ENCODE measurements around the gene SBF1. TPM values are rescaled to one million over a fixed set of nuclear protein-coding genes. Genes with fewer than 3 reads are reported as not detected.

SBF1 gene
- total RNA-seq, 2 donors from 2014 or later, result 89.9 to 90.1 TPM

GRCh38 chr22:50465066-50465930, 9.5 kb downstream of the SBF1 start:
- 94 to 95% methylated on average over 12 to 30 of the region's 30 CpGs for WGBS, 2 experiments (ENCODE audit: insufficient coverage in 1 of 2, insufficient read length in 1 of 2)
- peaks cover 2% of the 10 kb centered on the region for H3K4me1 ChIP-seq (ENCODE audit: control insufficient read depth, insufficient read depth, low read length)
- no peak overlapping the region for H3K9ac ChIP-seq (ENCODE audit: extremely low read depth, low read length, poor library complexity, severe bottlenecking)
- TF ChIP-seq CTCF (conservative IDR thresholded peaks at IDR 0.05), result no peak
- peaks cover 41% of the 10 kb centered on the region for H3K36me3 ChIP-seq (ENCODE audit: control insufficient read depth, insufficient read depth, low read length)
- no peaks in the 10 kb centered on the region for H3K27me3 Mint-ChIP-seq (ENCODE audit: insufficient read depth)
- no peak overlapping the region for H3K27ac ChIP-seq (ENCODE audit: low read depth, low read length)
- no peak for DNase-seq
- no peaks in the 10 kb centered on the region for H3K9me3 Mint-ChIP-seq
- H3K27ac Mint-ChIP-seq, result no peak overlapping the region
- peaks cover 3% of the 10 kb centered on the region for H3K4me1 Mint-ChIP-seq
- H3K27me3 ChIP-seq (ENCODE audit: control insufficient read depth, insufficient read depth, low read length, poor library complexity, severe bottlenecking), result no peaks in the 10 kb centered on the region
- no peak overlapping the region for H3K4me3 Mint-ChIP-seq
- no peaks in the 10 kb centered on the region for H3K9me3 ChIP-seq (ENCODE audit: control insufficient read depth, low read length)
- no peak overlapping the region for H3K4me3 ChIP-seq (ENCODE audit: low read length)
- H3K36me3 Mint-ChIP-seq (ENCODE audit: low read depth), result peaks cover 40% of the 10 kb centered on the region

GRCh38 chr22:50464451-50464850, 10.4 kb downstream of the SBF1 start:
- peaks cover 47% of the 10 kb centered on the region for H3K36me3 ChIP-seq (ENCODE audit: control insufficient read depth, insufficient read depth, low read length)
- no peak overlapping the region for H3K27ac Mint-ChIP-seq

GRCh38 chr22:50463188-50463900, 11.5 kb downstream of the SBF1 start:
- Histone ChIP-seq H3K36me3 (ENCODE audit: control insufficient read depth, insufficient read depth, low read length) (peaks cover 44% of the 10 kb centered on the region), H3K9ac (ENCODE audit: extremely low read depth, low read length, poor library complexity, severe bottlenecking) (no peak overlapping the region), H3K9me3 (ENCODE audit: control insufficient read depth, low read length) (no peaks in the 10 kb centered on the region), H3K4me3 (ENCODE audit: low read length) (no peak overlapping the region), H3K27ac (ENCODE audit: low read depth, low read length) (no peak overlapping the region), H3K27me3 (ENCODE audit: control insufficient read depth, insufficient read depth, low read length, poor library complexity, severe bottlenecking) (no peaks in the 10 kb centered on the region), H3K4me1 (ENCODE audit: control insufficient read depth, insufficient read depth, low read length) (no peaks in the 10 kb centered on the region)
- no peak for DNase-seq
- Mint-ChIP-seq H3K27ac (no peak overlapping the region), H3K36me3 (ENCODE audit: low read depth) (peaks cover 48% of the 10 kb centered on the region), H3K4me3 (no peak overlapping the region), H3K4me1 (no peaks in the 10 kb centered on the region), H3K9me3 (no peaks in the 10 kb centered on the region), H3K27me3 (ENCODE audit: insufficient read depth) (no peaks in the 10 kb centered on the region)
- TF ChIP-seq CTCF (conservative IDR thresholded peaks at IDR 0.05), result no peak
- WGBS, 2 experiments (ENCODE audit: insufficient coverage in 1 of 2, insufficient read length in 1 of 2), result 95 to 96% methylated on average over 22 to 28 of the region's 28 CpGs

More at GRCh38 chr22:50464451-50464850, 10.4 kb downstream of the SBF1 start:
- Mint-ChIP-seq H3K27me3 (ENCODE audit: insufficient read depth) (no peaks in the 10 kb centered on the region), H3K4me3 (no peak overlapping the region), H3K4me1 (no peaks in the 10 kb centered on the region), H3K9me3 (no peaks in the 10 kb centered on the region), H3K36me3 (ENCODE audit: low read depth) (peaks cover 42% of the 10 kb centered on the region)
- Histone ChIP-seq H3K27me3 (ENCODE audit: control insufficient read depth, insufficient read depth, low read length, poor library complexity, severe bottlenecking) (no peaks in the 10 kb centered on the region), H3K9ac (ENCODE audit: extremely low read depth, low read length, poor library complexity, severe bottlenecking) (no peak overlapping the region), H3K9me3 (ENCODE audit: control insufficient read depth, low read length) (no peaks in the 10 kb centered on the region), H3K4me3 (ENCODE audit: low read length) (no peak overlapping the region), H3K27ac (ENCODE audit: low read depth, low read length) (no peak overlapping the region), H3K4me1 (ENCODE audit: control insufficient read depth, insufficient read depth, low read length) (no peaks in the 10 kb centered on the region)
- no peak for DNase-seq
- WGBS, 2 experiments (ENCODE audit: insufficient coverage in 1 of 2, insufficient read length in 1 of 2), result 91 to 95% methylated on average over 13 to 24 of the region's 24 CpGs
- no peak for TF ChIP-seq CTCF (conservative IDR thresholded peaks at IDR 0.05)
